GM18861 (cell line): ENCODE data around the gene CFAP298.
"Not testable (repeated sequence)": the region's sequence is repeated elsewhere in the genome, so short reads cannot be mapped to it uniquely, and the experiment has no call there.

Experiments used
- ATAC-seq: cut with Tn5 transposase; IDR thresholded peaks from one replicate; pipeline ENCODE4 v1.9.1; 2021; ENCODE audit not compliant: unreplicated experiment

Gene CFAP298, protein sequence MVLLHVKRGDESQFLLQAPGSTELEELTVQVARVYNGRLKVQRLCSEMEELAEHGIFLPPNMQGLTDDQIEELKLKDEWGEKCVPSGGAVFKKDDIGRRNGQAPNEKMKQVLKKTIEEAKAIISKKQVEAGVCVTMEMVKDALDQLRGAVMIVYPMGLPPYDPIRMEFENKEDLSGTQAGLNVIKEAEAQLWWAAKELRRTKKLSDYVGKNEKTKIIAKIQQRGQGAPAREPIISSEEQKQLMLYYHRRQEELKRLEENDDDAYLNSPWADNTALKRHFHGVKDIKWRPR

DNA sequence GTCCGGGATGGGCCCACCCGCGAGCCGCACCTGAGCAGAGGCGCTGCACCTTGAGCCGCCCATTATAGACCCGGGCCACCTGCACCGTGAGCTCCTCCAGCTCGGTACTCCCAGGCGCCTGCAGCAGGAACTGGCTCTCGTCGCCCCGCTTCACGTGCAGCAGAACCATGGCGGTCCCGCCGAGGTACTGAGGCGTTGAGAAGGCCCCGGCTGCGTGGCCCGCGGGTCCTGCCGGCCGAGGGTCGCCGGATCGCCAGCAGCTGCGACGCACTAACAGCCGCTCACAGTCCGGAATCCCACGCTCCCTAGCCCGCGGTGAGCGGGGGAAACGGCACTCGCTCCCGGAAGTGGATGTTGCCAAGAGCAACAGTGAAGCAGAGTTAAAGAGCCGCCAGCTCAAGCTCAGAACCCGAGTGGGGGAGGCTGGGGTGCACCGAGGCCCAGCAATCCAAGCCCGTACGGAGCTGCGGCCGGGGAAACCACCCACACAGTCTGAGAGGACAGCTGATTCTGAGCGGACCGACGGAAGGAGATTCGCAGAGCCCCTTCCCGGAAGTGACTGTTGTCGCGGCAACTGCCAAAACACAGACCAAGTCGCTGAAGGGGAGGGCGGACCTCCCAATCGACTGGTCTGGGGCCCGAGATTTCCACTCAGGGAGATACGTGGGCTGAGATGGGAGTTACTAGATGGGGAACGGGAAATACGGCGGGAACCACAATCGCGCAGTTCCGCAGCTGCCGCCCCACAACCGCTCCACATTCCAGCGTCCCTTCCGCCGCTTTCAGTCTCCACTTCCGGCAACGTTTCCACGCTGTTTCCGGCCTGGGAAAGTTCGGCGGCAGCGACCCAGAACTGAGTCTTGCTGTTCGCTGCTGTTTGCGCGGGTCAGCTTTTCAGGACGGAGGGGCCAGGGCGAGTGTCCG lies at the start of gene CFAP298:
TSS of gene CFAP298 (minus strand) at position 303 of the 924 bp plus-strand sequence. CDS start at position 169, 134 bp downstream.
- ATAC-seq = peak; percentile 95

DNA sequence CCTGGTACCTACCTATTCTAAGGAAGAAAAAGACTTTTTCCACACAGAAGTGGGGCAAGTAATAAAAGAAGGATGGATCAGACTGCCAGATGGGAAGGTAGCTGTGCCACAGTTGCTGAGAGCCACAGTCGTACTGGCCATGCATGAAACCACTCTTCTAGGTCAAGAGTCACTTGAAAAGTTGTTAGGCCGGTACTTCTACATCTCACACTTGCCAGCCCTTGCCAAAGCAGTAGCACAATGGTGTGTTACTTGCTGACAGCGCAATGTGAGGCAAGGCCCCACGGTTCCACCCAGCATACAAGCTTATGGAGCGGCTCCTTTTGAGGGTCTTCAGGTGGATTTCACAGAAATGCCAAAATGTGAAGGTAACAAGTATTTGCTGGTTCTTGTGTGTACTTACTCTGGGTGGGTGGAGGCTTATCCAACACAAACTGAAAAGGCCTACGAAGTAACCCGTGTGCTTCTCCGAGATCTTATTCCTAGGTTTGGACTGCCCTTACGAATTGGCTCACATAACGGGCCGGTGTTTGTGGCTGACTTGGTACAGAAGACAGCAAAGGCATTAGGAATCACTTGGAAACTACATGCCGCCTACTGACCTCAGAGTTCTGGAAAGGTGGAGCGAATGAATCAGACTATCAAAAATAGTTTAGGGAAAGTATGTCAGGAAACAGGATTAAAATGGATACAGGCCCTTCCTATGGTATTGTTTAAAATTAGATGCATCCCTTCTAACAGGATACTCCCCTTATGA lies 49.0 kb upstream of the CFAP298 start:
- ATAC-seq = not testable (repeated sequence)

DNA sequence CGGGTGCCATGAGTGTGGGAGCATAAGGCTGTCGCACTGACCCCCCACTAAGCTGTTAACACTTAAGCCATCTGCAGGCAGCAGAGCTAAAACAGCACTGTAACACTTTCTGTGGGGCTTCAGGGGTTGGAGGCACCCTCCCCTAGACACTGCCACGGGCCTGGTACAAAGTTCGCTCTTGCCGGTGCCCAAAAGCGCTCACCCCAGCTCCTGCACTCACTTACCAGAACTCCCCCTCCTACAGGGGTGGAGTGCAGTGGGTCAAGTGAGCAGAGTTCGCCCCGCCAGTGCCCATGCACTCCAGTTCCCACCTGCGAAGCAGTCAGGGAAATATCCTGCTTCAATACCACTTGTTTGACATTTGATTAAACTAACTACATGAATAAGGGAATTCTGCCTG lies 46.3 kb upstream of the CFAP298 start:
- ATAC-seq = no peak

DNA sequence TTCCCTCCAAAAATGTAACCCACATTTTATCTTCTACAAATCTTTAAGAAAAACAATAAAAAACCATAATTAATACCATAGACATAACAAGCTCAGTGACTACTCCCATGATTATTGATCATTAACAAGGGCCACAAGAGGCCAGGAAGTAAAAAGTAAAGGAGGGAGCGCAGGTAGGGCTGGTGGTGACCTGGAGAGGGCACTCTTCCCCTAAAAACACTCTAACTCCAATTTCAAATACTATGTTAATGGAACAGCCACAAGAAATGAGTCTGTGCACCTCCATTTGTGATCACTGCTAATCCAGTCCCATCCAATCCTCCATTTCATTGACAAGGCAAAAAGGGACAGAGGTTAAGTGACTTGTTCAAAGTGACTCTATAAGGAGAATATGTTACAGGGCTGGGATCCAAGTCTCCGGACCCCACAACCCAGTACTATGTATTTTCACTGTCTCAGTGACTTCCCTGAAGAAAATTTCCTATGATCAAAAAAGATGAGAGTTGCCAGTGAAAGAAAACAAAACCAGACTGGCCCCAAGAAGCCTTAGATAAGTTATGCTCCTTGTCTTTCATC lies 41.2 kb upstream of the CFAP298 start:
- ATAC-seq = no peak

DNA sequence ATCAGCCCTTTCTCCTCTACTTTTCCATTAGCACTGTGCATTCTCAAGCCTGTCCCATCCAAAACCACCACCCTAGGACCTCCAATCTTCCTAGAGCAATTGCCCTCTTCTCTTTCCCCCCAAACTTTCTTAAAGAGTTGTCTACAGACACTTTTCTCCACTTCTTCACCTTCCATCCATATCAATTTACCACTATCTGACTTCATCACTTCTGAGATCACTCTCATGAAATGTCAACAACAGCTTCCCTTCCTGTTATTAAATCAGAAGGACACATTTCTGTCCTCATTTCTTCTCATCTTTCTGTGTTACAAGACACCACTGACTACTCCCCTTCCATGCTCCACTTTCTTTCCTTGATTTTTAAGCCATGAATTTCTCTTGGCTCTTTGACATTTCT lies 36.0 kb upstream of the CFAP298 start:
- no peak for ATAC-seq

DNA sequence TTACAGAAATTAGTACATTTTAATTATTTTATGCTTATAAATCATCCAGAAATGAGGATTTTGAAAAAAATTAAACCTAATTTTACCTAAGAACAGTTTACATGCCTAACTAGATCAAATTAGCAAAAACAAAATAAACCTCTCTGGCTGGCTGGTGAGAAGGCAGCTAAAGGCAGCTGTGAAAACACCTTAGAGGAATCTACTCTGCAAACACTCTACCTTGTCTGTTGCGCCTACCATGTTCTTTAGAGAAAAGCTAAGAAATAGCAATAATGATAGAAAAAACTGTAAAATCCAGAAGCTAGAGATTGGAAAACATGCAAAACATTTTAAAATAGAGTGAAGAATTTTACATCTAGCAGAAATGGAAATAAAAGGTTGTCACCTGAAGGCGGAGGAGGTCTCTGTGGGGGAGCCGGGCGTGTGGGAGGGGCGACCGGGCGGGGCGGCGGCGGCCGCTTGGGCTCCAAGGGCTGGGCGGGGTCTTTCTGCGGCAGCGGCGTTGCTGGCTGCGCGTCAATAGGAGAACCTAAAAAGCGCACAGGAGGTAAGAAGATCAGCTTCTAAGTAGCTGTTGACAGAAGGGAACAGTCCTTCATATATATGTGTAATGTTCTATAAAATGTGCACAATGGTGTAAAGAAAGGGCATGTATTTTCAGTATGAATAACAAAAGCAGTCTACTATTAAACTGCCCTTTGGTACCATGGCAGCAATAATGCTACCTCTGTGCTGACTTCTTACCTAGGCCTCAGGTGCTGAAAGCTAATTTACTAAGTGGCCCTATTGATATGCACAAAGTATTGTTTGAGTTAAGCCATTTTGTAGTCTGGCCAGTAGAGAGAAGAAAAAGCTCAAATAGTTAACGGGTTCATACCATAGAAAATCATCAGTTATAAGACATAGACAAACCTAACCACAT lies 33.3 kb upstream of the CFAP298 start:
- no peak for ATAC-seq

DNA sequence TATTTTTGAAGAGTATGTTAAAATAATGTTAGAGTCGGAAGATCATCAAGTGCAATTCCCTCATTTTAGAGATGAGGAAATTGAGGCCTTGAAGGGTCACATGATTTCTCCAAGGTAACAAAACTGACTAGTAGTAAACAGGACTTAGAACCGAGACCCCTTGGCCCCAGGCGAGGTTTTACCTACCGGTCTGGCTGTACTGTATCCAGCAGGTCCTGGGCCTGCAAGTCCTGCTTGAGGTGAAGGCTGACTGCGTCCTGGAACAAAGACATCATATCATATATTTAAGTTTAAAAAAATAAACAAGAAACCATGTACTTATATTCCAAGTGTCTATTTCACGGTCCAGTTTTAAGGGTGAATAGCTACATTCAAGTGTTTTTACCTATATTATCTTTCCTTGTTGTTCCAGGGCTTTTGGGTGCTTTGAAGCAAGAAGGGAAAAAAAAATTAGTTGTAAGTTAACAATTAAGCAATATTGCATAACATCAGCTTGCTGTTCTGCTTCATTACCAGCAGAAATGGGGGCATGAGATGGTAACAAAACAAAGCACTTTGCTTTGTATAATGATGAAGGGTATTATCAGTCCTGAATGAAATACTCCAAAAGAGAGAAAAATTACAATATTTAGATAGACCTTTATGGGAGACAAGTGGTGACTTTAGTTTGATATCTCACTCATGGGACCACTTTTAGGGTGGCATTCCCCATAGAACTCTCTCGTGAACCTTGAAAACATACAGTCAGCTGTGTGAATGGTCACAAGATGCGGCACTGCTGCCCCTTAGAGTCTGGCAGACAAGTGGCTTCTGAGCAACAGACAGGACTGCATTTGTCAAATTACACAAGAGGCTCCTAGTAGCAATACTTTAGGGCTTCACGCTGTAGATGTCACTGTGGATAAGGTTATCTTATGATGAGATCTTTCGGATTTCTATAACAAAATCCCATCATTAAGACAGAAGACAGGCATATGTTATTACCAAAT lies 29.8 kb upstream of the CFAP298 start:
- no peak for ATAC-seq

DNA sequence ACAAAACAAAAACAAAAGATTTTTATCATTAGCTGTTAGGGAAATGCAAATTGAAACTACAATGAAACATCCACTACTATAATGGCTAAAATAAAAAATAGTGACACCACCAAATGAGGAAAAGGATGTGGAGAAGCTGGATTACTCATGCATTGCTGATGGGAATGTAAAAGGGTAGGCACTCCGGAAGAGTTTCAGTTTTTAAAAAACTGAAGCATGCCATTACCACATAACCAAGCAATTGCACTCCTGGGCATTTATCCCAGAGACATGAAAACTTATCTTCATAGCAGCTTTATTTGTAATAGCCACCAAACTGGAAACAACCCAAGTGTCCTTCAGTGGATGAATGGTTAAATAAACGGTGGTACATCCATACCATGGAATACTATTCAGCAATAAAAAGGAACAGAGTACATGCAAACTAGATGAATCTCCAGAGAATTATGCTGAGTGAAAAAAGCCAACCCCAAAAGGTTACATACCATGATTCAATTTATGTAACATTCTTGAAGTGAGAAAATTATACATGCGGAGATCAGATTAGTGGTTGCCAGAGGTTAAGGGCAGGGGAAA lies 14.5 kb upstream of the CFAP298 start:
- no peak for ATAC-seq

DNA sequence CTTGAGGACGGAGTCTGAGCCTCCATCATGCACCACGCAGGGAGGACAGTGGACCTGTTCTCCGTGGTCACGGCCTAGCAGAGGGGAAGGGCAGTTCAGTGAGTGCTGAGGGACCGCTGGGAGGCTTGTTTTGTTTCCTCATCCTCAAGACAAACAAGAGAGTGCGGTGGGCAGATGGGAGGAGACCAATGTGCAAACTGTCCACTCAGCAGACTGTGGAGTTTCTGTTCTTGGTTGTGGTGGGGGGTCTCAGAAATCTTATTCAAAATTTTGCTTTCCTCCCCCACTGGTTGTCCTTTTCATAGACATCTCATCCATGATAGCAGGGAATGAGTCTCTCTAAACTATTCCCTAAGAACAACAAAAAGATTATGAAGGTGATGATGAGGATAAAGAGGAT lies 6.0 kb upstream of the CFAP298 start:
- ATAC-seq = not testable (repeated sequence)

DNA sequence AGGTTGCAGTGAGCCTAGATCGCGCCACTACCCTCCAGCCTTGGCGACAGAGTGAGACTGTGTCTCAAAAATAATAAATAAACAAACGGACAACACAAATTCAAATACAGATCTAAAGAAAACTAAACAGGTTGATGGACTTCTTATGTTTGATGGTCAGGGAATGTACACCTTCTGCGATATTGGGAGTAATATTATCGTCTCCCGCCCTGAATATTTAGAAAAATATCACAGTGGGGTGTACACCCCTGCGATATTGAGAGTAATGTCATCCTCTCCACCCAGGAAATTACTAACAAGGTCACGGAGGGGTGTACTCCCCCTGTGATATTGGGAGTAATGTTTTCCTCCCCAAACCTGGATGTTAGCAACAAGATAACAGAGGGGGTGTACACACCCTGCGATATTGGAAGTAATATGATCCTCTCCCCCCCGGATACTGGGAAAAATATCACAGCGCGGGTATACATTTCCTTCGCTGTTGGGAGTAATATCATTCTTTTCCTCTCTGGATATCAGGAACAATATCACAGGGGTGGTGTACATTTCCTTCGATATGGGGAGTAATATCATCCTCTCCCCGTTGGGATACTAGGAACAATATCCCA lies 1.4 kb upstream of the CFAP298 start:
- no peak for ATAC-seq

DNA sequence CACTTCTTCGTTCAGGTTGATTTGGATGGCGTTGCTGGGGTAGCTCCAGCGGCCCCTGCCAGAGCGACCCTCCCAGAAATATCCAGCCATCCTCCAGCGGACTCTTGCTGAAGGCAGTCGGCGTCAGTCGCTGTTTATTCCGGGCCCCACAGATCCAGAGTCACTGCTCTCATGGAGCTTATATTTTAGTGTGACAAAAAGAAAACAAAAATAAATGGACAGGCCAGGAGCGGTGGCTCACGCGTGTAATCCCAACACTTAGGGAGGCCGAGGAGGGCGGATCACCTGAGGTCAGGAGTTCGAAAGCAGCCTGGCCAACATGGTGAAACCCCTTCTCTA lies 791 bp upstream of the CFAP298 start:
- no peak for ATAC-seq

DNA sequence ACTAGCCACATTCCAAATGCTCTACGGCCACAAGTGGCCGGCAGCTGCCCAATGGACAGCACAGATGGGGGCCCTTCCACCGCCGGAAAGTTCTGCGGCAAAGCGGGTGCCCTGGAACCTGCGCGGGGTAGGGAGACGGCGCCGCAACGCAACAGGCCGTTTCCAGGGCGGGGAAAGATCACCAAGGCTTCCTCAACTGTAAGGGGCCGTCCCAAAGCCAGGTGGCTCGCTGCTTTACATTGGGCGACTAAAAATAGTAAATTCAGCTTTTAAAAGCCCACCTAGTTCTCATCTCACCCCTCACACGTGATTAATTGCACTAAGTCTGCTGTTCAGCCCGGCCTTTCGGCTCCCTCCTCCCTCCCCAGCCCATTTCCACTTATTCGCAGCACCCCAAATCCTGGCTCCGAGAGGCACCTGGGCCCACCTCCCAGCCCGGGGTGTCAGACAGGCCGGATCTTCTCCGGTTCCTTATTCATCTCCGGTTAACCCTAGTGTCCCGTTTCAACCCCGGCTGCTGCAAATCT lies 643 bp downstream of the CFAP298 start:
- no peak for ATAC-seq

DNA sequence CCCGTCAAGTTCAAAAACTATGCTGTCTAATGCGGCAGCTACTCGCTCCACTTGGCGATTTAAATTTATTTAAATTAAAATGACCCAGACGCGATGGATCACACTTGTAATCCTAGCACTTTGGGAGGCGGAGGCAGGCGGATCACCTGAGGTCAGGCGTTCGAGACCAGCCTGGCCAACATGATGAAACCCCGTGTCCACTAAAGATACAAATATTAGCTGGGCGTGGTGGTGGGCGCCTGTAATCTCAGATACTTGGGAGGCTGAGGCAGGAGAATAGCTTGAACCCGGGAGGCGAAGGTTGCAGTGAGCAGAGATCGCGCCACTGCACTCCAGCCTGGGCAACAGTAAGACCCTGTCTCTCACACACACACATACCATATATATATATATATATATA lies 1.2 kb downstream of the CFAP298 start:
- ATAC-seq = not testable (repeated sequence)

DNA sequence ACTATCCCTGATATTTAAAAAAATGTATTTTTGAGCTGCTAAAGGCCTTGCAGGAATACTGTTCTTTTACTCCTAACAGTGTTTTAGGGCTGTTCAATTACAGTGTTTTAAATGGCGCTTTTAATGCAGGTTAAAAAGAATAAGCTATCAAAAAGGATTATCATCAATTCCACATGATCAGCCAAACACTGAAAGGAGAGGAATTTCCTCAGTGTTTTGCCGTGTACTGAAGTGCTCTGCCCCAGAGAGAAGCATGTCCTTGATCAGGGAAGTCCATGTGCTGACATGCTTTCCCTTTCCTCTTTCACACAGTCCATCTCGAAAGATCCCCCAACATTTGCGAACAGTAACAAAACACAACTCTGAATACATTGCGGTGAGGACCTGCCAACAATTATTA lies 3.3 kb downstream of the CFAP298 start:
- ATAC-seq = no peak

DNA sequence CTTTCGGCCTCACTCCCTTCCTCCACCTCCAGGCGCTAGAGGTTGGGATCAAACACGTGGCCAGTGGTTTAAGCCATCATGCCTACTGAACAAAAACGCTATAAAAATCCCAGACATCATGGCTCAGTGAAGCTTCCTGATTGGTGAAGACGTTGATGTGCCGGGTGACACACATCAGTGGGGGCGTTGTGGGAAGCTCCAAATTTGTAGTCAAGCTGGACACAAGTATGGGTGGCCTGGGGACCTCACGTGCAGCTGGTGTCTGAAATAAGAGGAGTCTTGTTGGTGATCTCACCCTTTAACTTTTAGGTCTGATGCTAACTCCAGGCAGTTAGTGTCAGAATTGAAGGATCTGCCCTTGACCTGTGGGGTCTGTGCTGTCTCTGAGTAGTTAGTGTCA lies 6.7 kb downstream of the CFAP298 start:
- no peak for ATAC-seq

DNA sequence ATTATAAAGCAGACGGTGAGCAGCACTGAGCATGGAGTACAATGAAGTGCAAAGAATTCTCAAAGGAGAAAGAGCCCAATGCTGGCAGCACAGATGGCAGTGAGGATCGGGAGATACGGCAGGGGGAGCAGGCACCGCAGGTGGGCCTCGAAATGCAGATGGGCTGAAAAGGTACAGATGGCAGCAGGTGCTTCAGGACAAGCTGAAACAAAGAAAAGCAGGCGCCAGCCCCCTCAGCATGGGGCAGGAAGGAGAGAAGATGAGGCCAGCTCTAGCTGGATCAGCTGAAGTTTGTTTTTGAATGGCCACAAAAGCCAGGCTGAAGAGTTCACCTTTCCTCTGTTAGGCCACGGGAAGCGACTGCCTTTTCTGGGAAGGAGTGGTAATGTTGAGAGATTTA lies 7.7 kb downstream of the CFAP298 start:
- no peak for ATAC-seq

DNA sequence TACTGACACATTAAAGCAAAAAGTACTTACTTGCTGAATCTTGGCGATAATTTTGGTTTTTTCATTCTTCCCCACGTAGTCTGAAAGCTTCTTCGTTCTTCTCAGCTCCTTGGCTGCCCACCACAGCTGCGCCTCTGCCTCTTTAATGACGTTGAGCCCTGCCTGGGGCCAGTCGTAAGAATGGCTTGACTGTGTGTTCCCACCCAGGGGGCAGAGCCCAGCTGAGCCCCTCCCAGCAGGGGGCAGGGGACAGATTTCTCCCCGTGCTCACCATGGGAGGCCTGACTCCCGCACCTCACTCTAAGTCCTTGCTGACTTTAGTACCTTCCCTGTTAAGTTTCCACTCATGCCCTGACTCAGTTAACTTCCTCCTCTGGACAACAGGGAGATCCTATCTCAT lies 9.0 kb downstream of the CFAP298 start:
- no peak for ATAC-seq

DNA sequence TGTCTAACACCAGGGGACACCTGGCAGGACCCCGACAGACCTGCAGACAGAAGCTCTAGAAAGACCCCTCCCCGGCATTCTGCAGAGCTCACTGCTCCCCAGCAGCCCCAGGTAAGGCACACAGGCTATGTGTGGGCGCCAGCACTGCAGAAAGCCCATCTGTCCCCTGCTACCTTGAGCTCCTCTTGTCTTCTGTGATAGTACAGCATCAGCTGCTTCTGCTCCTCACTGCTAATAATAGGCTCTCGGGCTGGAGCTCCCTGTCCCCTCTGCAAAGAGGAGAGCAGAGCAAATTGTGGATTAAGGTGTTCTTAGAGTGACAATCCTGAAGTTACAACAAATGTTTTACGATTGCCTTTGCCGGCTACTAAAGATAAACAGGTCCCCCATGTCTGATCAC lies 10.1 kb downstream of the CFAP298 start:
- no peak for ATAC-seq
